HG02623 (cell line): ENCODE data around the gene RGS7.
"Not testable (repeated sequence)": the region's sequence is repeated elsewhere in the genome, so short reads cannot be mapped to it uniquely, and the experiment has no call there.

Experiments used
- ATAC-seq: cut with Tn5 transposase; IDR thresholded peaks from one replicate; pipeline ENCODE4 v1.9.1; 2021; ENCODE audit warnings: moderate library complexity; ENCODE audit not compliant: unreplicated experiment

RGS7 gene

GRCh38 chr1:241275226-241275625, 81.8 kb downstream of the RGS7 start:
- ATAC-seq, result no peak

DNA sequence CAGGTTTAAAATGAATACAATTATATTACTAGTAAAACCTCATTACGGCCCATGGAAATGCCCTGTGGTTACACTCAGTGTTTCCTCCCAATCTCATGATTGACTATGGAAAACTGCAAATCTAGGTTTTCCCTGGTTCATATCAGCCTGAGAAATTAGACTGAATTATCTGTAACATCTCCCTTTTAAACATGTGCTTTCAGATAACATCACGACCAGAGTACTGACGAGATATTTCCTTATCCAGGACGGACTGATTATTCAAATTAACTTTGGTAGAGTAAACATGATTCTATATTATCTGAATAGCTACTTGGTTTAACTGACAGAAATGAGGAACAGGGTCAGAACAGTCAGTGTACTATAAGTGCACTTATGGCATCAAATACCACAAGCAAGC, 82.3 kb downstream of the RGS7 start:
- ATAC-seq, result no peak

DNA sequence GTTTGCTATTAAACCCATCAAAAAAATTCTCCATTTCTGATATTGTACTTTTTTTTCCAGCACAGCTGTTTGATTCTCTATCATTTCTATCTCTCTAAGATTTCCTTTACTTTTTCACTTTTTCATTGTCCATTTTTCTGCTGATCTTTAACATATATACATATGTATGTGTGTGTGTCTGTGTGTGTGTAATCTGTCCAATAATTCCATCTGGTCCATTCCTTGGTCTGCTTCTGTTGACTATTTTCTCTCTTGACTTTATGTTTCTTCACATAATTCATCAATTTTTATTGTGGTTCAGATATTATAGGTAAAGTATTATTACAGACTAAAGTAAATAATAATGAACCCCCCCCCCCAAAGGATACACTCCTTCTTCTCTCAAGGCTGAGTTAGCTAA, 84.2 kb downstream of the RGS7 start:
- ATAC-seq, result no peak

GRCh38 chr1:241271427-241271826, 85.6 kb downstream of the RGS7 start:
- ATAC-seq, result no peak

DNA sequence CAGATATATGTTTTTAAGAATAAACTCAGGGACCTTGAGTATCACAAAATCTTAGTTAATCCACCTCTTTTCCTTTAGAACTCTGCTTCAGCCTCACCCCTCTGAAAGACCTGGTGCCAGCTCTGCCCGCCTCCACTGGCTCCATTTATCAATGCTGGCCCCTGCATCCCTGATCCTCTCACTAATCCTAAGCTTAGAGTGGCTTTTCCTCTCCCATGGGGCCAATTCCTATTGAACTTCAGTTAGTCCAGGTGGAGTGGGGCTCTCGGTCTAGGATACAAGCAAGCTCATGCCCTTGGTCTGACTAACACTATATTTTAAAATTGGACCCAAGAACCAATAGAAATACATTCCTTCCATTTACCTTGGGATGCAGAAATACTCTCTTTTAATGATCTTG, 87.0 kb downstream of the RGS7 start:
- no peak for ATAC-seq

GRCh38 chr1:241269116-241269515, 87.9 kb downstream of the RGS7 start:
- ATAC-seq, result no peak

DNA sequence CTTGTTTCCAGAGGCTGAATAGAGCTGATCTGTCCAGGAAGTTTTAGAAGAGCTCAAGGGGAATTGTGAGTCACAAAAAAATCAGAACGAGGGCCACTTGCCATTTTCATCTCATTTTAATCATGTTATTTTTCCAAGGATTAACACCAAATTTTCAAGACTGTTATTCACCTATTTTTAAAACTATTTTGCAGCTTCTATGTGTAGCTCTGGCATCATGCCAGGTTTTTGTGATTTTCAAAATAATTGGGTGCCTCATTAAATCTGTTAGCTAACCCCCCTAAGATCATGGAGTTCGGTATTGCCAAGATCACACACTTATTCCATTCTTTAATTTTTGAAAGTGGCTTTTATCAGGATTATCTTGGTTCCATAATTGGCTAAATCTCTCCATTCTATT, 90.9 kb downstream of the RGS7 start:
- ATAC-seq, result no peak

GRCh38 chr1:241265428-241265827, 91.6 kb downstream of the RGS7 start:
- ATAC-seq, result no peak

DNA sequence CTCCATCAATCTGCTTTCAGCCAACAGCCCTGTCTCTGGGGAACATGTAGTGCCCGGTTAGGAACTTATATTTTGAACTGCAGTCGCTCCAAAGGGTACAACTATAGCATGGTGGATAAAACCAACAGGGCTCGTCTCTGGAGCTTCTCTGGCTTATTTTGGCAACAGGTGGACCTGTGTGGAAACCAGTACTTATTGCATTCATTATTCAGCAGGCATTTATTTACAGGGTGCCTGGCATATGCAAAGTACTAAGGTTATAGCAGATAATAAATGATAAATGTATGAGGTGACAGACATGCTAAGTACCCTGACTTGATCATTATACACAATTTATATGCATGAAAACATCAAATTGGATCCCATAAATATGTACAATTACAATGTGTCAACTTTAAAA, 93.7 kb downstream of the RGS7 start:
- ATAC-seq, result no peak

DNA sequence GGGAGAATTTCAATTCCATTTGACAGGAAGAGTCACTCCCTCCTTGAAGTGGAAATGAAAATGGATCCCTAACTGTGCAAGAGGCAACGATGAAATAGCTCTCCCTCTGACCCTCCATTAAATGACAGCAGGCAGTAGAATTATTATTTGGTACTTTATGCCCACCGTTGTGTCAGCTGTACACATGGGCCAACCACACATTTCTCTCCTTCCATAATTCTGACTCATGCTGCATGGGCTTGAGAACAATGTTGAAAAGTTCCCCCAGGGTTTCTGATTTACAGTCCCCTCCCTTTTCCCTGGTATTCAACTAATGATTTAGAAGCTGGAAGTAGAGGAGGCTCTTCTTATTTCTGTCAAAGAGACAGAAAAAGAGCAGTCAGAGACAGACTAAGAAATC, 103.5 kb downstream of the RGS7 start:
- ATAC-seq, result no peak

GRCh38 chr1:241250465-241250864, 106.5 kb downstream of the RGS7 start:
- ATAC-seq, result no peak

GRCh38 chr1:241240069-241240468, 116.9 kb downstream of the RGS7 start:
- ATAC-seq, result no peak

DNA sequence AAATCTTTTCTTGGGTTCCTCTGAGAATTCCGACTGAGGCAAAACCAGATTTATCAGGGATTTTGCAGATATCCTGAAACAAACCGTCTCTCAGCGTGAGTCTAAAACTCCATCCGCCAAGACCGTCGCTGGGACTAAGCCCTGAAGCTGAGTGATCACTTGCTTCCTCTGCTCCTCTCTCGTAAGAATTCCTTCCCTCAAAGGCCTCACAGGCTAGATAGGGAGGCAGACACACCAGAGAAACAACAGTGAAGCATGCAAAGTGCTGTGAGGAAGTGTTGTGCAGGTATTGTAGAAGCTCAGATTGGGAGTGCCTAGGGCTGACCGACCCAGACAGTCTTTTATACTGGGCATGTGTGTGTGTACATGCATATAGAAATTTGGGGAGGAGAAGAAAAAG, 119.1 kb downstream of the RGS7 start:
- no peak for ATAC-seq

- no peak for ATAC-seq
These were observed 121.6 kb downstream of the RGS7 start for GRCh38 chr1:241235256-241235897.

GRCh38 chr1:241229711-241230110, 127.3 kb downstream of the RGS7 start:
- no peak for ATAC-seq

- no peak for ATAC-seq
These were observed 127.8 kb downstream of the RGS7 start for GRCh38 chr1:241229216-241229615.

- no peak for ATAC-seq
These were observed 128.7 kb downstream of the RGS7 start for GRCh38 chr1:241228339-241228738.

DNA sequence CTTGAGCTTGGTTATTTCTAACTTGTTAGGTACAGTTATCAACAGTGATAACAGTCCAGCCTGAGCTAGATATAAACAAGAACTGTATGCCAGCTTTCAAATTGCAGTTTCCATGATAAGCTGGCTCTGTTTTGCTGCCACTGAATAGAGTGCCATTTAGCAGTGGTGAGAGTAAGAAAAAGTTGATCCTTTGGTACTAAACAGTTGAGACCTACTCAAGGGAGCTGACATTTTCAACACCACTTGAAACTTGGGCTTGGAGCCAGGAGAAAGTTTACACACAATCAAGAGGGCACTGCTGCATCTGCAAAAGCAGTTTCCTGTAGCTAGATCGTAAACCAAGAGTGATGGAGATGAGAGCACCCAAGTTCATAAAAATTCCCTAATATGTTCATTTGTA, 131.3 kb downstream of the RGS7 start:
- ATAC-seq, result no peak

- ATAC-seq, result not testable (repeated sequence)
These were observed 132.8 kb downstream of the RGS7 start for GRCh38 chr1:241224189-241224588.

DNA sequence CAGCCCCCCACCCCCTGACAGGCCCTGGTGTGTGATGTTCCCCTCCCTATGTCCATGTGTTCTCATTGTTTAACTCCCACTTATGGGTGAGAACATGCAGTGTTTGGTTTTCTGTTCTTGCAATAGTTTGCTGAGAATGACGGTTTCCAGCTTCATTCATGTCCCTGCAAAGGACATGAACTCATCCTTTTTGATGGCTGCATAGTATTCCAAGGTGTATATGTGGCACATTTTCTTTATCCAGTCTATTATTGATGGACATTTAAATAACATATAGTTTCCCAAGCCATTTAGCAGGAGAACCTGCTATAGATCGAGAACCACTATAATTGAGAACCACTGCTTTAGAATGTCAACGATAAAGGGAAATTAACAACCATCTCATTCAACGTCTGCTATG, 134.2 kb downstream of the RGS7 start:
- not testable (repeated sequence) for ATAC-seq

- ATAC-seq, result no peak
These were observed 135.7 kb downstream of the RGS7 start for GRCh38 chr1:241221319-241221718.

DNA sequence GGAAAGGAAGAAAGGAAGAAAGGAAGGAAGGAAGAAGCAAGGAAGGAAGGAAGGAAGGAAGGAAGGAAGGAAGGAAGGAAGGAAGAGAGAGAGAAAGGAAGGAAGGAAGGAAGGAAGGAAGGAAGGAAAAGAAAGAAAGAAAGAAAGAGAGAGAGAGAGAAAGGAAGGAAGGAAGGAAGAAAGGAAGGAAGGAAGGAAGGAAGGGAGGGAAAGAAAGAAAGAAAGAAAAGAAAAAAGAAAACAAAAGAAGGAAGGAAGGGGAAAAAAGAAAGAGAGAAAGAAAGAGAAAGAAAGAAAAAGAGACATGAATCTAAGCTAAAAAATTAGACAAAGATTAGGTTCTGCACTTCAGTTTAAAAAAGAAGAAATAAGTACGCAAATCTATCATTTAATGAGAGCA, 136.1 kb downstream of the RGS7 start:
- not testable (repeated sequence) for ATAC-seq

DNA sequence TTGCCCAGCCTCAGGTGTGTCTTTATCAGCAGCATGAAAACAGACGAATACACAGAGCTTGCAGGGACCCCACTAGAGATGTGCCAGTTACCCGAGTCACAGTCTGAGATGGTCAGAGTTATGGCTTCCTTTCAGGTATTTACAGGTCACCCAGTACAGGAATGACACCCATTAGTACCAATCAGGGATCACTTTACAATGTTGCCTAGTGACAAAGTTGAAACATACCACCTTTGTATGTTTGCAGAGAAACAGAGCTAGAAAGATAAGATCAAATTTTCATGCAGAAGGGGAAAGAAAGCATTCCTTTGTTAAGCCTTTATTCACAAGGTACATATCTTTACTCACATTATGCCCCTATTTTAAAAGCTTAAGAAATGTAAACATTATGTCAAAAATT, 137.6 kb downstream of the RGS7 start:
- ATAC-seq, result no peak
